ENCODE measurements around the gene PDPN.

The PDPN gene

DNA sequence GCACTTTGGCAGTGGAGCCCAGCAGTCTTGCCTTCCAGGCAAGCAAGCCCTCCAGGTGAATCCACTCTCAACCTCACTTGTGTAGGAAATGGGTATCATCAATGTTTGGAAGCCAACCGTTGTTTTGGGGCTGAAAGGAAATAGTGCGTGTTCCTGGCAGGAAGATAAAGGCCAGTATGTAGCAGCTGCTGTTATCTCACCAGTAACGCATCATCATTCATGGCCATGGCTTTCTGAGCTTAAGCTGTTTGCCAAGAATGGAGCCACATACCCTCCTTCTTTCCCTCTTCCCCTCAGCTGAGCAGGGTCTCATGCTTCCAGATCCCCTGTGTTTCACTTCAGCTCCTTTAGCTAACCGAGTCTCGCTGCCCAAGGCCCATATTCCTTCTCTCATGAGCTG is 2.2 kb upstream of the PDPN start:
- no peak for DNase-seq

DNA sequence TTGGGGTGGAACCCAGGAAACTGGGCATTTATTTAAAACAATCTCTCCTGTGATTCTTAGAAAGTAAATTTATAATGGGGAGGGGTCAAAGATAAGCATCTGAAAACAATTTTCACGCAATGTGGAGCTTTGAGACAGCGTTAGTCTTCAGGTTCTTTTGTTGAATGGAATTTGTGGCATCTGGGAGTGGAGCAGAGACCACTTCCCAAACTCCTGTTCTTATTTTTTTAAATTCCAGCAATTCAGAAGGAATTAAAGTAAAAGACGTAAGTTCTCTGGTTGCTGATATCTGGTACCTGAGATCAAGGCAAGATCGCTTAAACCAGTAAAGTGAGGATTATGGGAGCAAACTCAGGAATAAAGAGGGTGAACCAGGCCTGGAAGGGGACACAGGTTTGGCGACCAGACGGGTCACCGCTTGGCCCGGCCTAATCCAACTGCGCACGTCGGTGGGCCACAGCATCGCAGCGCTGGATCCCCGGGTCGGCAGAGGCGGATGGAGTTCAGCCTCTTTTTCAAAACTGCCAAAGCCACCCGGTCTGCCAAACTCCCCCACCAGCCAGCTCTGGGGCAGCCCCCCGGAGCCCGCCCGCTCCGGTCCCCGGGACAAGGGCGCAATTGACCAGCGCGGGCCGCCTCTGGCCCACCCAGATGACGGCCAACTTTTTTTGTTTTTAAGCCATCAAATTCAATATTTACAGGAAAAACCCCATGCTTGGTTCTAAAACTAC is 754 bp upstream of the PDPN start:
- DNase-seq = no peak

DNA sequence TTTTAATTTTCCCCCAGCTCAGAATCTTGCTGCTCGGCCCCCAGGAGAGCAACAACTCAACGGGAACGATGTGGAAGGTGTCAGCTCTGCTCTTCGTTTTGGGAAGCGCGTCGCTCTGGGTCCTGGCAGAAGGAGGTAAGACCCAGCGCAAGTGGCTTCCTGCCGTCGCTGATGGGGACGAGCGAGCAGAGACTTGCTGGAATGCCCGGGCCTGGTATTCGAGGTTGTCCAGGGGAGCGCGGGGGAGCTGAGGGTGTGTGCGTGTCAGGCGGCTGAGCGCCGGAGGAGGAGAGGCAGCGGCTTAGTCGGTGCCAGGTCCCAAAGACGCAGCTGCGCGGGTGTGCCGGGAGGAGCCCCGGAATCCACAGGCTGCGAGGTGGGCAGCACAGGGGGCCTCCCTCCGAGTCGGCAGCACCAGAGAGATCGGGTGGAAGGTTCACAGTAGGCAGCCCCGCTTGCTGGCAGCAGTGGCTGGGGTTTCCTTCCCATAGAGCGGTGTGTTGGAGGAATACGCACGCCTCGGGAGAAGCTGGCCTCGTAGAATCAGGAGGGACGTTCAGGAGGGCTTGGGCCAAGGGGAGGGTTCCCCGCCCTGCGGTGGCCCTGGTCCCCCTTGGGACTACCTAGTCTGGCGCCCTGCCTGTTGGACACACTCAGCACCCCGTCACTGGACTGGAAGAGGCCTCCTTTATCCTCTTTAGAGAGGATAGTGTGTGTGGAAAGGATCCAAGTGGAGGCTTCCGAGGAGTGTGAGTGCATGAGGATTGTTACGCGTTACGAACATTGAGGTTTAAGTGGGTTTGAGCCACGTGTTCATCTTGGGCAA is 547 bp downstream of the PDPN start:
- DNase-seq = no peak

DNA sequence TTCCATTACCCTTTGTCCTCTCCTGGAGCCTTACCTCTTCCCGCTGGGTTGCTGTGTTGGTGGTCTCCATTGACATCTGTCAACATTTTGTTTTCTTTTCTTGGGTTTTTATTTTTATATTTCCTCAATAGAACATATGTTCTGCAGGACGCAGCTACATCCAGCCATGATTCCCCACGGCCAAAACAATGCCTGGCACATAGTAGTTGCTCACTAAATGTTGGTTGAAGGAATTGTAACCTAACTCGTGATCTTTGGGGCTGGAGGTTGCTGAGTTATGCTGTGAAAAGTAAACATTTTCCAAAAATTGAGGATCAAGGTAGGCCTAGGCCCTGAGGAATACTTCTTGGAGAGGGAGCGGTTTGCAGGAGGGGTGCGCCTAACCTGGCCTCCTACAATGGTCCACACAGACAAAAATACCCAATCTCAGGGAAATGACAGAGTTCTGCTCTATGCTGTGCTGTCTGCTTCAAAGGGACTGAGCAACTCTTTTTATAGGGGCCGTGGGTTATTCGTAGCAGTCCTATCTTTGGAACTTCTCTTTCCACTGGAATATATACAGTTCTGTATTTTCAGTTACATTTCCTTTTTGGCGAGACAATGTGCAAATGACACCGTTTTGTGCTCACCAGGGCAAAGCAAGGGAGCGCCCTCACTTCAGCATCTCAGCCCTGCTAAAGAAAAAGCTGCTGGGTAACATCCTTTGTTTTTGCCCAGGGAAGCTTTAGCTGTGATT is 1.4 kb downstream of the PDPN start:
- DNase-seq = no peak

DNA sequence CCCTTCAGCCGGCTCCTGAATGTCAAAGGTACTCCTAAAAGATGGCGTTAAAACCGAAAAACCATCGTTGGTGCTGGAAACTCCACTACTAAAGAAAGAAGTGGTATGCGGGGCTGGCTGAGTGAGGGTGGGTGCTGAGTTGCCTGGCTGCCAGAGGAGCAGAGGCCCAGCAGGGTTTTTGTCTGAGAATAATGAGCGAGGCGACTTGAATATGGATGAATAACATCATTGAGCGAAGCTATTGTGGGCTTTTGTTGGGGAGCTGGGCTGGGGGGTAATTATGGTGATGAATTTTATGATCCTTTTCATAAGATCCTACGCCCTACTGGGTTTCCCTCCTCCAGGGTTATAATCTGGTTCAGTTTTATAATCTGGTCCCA is 2.0 kb downstream of the PDPN start:
- DNase-seq = no peak

DNA sequence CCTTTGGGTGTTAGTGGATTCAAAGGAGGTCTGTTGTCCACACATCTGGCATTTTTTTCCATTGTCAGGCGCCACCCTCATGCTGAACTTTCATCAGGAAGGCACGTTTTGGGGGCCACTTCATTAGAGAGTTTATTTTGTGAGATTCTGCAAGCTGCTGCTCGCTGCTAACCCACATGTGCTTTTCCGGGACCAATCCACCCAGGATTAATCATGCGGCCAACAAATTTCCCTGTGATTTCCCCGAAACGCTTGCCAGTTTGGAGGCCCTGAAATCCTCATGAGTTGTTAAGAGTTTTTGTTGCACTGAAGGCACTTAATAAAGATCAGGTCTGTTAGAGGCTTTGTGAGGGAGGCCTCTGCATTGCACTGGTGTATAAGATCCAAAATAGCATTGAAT is 2.4 kb downstream of the PDPN start:
- no peak for DNase-seq

DNA sequence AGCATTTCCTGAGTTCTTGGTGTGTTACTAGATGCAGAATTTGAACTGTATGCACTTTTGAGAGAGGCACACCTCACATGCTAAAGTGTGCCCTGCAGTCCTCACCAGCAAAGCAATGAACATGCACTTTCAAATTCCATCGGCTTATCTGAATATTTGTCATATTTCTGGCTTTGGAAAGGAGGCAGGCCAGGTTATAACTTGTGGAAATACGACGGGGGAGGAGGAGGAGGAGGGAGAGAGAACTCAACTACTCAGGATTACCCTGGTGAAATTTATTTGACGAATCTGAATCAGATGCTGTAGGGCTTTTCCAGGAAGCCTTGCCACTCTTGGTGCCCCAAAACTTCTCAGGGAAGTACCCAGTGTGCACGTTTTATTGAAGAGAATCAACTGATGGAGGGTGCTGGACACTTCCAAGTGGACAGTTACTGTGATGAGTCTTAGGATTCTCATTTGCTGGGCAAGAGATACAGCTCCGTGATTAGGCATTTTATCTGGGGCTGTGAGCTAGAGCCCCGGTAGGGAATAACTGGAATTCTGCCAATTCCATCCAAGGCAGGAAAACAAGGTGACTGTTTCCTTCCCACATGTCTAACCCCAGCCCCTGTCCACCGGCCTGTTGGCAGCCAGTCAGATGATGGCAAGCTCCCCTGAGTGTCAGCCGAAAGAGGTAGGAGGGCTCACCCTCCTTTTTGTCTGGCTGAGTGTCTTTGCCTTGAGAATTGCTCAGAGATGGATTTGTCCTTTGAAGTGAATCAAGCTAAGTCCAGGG is 3.8 kb downstream of the PDPN start:
- no peak for DNase-seq

DNA sequence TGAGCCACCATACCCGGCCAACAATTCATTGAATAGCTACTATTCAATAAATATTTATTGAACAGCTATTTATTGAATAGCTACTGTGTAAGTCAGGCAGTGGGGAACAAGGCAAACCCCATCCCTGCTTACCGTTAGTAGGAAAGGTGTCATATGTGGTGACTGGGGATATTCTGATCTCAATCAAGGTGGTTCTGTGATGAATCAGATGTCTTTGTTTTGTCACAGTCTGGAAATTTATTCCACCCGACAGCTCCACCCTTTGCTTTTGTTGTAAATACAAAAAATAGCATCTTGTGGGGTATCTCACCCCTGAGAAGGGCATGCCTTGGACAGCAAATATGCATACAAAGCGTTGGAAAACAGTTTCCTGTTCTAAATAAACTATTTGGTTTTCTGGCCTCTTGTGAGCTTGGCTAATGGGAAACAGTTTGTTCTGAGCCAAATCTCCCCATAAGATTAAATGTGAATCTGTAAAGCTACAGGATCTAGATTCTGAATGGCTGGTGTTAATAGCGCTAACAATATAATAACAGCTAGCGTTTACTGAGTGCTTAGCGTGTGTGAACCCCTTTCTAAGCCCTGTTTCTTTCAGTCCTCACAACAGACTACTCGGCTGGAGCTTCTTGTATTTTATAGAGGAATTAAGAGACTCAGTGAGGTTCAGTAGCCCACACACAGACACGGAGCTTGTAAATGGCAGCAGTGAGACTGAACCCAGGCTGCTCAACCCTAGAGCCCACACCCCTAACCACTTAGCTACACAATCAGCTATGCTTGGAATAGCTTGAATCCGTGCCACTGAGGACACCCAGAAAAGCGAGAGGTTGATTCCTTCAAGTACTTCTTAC is 5.5 kb downstream of the PDPN start:
- no peak for DNase-seq

DNA sequence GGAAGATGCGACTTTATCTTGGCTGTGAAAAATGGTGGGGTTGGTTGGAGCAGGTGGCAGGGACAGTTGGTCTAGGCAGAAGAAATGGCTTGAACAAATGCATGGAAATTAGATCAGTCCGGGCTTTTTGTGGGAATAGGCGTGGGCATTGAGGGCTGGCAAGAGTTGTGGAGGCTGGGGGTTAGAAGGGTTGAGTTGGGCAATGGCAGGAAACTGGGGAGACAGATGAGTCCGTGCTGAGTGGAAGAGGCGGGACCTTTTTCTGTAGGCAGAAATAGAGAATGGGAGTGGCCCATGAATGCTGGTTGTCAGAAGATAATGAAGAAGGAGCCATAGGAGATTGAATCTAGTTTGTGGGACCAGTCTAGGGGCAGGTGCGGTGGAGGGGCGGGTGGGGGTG is 6.9 kb downstream of the PDPN start:
- no peak for DNase-seq

DNA sequence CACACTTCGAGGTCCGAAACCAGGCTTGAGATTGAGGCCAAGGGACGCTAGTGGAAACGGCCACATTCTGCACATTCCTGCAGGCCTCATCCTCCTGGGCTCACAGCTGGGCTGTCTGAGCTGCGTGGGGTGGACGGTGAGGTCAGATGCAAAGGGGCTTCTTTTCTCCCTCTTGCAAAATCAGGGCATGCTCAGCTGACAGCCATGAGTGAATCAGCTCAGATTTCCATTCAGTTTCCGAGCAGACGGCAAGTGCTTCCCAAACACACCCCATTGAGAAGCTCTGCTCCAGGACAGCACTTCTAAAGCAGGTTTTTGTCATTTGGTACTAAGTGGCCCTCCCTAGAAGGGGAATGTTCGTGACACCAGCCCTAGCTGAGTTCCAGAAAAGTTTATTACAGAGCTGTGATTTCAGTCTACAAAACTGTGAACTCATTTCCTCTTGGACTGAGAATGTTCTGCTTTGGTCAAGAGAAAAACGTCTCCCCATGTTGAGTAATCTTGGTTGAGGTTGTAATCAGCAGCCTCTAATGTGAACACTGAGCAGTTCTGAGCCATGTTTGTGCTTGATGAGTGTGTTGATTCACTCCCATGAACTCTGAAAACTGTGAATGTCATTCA is 10.0 kb downstream of the PDPN start:
- no peak for DNase-seq

DNA sequence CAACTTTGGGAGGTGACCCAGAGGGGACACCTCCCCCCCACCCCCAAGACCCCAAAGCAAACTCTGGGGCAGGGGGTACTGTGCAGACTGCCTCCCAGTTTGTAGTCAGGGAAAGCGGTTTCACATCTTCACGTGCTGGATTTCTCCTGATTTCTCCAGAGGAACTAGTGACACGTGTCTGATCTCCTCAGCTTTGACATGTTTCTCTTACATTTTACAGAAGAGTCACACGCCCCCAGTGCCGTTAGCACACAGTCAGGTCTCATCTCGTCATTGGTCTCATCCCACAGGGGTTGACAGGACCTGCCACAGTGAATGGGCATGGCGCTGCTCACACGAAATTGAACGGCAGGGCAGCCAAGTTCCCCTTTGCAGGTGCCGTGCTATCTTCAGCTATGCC is 11.8 kb downstream of the PDPN start:
- DNase-seq = no peak

DNA sequence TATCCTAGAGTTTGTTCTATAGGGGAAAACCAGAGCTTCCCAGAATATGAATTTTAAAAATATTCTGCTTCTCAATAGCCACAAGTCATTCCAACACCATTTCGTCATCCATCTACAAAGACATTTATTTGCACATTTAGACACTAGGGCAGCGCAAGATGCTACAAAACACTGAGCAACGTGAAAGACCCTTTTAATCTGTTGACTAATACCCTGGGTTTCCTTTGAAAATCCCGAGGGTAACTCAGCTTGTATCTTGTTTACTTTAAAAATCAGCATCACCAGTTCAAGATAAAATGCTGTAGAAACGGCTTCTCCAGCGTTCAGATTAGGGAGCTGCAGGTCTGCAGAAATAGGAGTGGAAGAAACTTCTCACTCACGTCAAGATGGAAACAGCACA is 13.5 kb downstream of the PDPN start:
- no peak for DNase-seq

DNA sequence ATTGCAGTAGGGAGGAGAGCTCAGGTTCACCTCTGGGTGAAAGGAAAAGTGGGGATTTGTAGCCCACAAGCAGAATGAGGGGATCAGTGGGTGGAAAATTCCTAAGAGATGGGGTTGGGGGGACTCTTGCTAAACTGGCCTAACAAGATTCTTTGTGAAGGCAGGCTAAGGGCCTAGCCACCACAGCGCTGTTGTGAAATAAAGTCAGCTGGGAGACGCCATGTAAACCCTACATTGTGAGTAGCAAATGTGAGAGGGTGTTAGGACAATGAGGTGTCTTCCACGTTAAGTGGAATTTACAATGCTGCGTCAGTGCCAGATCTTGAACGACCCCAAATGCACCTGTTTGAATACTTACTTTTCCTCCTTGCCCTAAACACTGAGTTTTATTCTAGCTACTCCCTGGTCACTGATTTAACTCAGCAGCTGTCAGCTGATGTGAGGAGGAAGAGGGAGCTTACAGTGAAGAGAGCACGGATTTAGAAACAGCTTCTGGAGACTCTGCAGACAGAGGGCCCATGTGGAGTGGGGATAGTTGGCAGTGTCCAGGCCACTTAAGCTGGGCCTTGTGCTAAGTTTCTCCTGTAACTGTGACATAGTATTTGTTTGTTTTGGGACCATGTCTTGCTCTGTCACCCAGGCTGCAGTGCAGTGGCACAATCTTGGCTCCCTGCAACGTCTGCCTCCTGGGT is 17.3 kb downstream of the PDPN start:
- DNase-seq = no peak

DNA sequence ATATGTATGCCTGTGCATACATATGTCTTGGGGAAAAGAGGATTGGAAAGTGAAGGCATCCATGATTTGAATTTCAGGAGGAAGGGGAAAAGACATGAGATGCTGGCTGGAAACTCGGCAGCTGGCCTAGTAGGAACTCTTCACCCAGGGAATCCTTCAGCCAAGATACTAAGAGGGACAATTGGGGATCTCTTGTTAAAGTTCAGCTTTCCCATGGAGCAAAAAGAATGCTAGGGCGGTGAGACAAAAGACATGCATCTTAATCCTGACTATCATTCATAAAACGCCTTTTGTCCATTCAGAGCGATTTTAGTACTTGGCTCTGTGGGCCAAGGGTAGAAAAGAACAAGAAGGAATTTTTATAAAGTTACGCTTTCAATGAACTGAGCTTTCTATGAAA is 20.5 kb downstream of the PDPN start:
- no peak for DNase-seq

DNA sequence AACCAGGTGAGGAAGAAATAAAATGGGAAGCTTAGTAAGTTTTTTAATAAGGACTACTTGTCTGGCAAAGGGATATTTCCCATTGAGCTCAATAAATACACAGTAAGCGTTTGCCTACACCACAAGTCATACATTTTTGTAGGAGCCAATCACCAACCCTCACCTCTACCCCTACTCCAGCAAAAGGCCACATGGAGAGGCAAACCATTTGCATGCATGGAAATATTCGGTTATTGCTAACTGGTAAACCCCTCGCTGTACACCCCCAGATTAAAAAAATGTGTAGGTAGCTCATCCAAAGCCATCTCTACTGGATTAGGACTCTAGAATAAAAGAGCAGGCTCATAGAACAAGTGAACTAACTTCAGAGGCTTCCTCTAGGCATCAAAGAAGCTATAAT is 21.1 kb downstream of the PDPN start:
- DNase-seq = no peak

DNA sequence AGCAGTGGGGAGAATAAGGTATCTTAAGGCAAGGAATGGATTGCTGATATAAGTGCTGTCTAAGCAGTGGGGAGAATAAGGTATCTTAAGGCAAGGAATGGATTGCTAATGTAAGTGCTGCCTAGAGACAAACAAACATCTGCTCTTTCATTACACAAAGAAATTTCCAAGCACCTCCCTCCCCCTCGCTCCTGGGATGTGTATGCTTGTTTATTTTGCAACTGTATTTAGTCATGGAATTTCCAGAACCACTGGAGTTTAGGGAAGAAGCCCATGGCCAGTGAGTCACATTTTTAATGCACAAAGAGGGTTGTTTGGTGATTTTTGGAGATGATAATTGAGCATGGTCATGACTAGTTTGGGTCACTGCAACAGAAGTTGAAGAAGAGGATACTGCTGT is 21.5 kb downstream of the PDPN start:
- DNase-seq = no peak

DNA sequence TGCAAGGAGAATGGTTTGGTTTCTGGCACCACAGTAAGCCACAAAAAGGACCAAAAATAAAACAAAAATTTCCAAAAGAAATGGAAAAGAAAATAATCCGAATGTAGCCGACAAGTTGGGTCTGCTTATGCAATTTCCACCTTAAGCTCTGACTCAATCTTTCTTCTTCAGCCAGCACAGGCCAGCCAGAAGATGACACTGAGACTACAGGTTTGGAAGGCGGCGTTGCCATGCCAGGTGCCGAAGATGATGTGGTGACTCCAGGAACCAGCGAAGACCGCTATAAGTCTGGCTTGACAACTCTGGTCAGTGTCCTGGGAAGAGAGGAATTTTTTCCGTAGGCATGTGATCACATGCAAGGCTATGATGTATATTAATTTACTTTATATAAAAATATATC is 23.4 kb downstream of the PDPN start:
- no peak for DNase-seq

DNA sequence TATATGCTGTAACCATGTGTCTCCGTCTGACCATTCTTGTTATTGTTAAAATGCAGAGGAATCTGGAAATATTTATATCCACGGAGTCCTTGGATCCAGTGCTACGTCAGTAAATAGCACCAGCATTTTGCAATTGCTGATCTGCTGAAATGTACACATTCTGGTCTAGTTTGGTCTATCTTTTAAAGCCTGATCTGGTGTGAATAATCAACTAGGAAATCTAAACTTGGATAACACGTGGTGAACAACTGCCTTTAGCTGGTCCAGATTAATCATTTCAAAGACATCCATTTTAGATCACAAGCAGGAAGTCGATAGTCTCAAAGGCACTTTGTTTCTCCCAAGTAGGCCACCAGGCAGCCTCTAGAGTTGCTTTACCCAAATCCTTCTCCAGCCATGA is 32.6 kb downstream of the PDPN start:
- DNase-seq = no peak

DNA sequence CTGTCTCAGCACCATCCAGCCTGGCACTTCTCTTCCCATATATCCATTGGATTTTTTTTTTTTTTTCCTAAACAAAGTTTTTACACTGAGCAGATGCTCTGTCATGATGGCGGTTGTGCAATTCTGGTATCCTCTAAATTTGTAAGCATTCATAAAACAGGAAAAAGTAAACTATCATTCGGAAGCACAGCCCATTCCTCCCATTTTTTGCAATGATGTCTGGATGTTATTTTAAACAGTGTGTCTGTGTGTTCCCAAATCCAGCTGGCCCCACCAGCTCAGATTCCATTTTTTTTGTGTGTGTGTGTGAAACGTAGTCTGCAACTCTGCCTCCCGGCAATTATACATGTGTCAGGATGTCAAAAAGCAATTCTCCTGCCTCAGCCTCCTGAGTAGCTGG is 33.5 kb downstream of the PDPN start:
- no peak for DNase-seq

DNA sequence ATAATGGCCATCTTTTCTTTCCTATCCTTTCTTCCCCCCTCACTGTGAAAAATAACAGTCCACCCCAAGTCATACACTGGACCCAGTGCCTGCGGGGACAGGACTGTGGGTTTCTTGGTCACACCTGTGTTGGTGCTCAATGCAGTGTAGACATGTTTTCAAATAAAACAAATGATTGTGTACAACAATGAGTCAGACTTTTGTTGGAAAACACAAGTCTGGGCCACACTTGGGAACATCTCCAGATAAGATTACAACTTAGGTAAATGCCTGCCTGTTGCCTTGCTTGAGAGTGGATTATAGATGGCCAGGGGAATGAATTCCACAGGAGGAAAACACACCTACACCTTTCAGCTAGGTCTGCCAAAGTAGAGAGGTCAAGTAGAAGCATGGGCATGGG is 34.1 kb downstream of the PDPN start:
- DNase-seq = no peak

DNA sequence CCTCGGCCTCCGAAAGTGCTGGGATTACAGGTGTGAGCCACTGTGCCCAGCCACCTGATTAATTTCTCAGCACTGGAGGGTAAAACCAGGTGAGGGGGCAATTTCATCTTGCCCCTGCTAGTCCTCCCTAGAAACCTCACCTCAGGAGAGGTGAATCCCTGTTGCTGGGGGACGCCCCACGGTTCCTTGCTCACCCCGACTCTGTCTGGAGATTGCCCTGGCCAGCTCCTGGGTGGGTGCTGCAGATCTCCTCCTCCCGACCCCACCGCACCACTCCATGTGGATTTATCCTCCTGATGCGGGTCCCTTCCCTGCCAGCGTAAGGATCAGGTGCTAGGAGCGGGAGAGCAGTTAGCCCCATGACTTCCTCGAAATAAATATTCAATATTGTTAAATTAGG is 34.9 kb downstream of the PDPN start:
- DNase-seq = no peak

Measured in activated T-cell treated with anti-CD3 and anti-CD28 coated beads, Interleukin-2, amount 50 U/mL, for 1 hour (primary cell).